Right forelimb (tissue), 1 donor: ENCODE measurements around the gene C6orf132.

Experiments
- DNase-seq: peaks from one replicate; pipeline ENCODE4 v3.0.0-alpha.2; 2018

The C6orf132 gene

DNA sequence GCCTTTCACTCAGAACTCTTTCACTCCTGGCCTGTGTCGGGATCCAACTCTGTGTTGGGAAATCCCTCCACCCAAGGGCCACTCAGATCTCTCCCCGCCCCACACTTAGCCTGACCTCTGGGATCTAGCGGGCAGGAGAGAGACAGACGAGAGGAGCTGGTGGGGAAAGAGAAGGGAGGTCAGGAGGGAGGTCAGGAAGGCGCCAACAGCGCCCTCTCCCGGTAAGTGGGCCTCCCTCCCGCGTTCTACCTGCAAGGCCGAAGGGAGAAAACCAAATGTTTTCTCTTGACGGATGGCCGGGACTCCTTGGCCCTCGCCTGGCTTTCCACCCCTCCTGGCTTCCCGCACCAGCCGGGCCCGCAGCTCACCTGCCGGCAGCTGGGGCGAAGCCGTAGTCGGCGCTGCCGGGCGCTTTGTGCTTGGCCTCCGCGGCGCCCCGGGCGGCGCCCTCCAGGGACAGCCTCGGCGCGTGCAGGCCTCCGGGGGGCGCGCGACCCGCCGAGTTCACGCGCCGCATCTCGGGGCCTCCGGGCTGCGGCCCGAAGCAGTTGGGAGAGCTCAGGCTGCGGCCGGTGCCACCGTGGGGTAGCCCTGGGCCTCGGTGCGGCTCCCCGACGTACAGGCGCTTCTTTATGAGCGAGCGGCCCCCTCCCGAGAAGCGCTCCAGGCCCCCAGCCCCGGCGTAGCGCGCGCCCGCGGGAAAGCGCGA is 38.2 kb downstream of the C6orf132 start:
- DNase-seq: peak; percentile 77

DNA sequence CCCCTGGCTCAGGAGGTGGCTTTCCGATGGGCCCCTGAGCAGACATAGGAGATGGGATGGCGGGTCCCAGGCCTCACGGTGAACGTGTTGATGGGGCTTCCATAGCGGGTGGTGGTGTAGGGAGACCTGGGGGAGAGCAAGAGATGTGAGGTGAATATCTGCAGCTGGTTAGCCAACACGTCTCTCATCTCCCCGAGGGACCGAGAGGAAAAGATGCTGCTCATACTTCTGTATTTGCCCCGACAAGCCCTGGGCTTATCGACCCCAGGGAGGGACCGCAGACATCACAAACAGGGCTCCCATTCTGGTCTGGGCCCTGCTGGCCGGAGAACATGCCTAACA is 38.7 kb downstream of the C6orf132 start:
- no peak for DNase-seq

DNA sequence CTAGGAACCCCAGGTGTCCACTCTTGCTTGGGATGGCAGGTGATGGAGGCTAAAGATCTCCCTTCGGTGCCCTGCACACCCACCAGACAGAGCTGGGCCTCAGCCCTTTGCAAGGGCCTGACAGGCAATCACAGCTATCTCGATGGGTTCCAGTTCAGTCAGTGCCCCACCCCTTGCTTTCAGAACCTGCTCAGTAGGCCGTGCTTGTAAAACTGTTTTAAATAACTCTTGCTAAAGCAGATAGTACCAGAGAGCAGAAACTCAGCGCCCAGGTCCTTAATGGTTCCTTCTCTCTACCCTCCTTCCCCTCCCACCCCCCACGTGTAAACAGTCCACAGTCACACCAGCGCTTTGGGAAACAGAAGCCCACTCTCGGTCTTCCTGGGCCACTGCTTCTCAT is 39.2 kb downstream of the C6orf132 start:
- DNase-seq: no peak

DNA sequence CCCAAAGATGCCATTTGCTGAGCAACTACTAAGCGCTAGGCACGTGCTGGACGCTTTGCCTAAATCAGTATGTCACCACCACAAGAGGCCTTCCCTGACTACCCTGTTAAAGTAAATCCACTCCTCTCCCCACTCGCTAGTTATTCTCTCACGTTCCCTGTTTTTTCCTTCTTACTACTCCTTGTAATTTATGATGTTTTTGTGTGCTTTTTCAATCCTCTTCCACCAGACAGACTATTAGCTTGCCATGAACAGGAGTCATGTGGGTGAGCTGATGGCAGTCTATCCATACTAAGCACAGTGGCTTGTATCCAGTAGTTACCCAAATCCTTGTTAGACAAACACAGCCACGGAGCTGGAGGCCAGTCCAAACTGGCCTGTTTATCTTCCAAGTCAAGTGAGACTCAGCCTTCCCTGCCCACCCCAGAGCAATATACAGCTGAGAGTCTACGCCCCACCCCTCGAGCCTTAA is 41.2 kb downstream of the C6orf132 start:
- no peak for DNase-seq

DNA sequence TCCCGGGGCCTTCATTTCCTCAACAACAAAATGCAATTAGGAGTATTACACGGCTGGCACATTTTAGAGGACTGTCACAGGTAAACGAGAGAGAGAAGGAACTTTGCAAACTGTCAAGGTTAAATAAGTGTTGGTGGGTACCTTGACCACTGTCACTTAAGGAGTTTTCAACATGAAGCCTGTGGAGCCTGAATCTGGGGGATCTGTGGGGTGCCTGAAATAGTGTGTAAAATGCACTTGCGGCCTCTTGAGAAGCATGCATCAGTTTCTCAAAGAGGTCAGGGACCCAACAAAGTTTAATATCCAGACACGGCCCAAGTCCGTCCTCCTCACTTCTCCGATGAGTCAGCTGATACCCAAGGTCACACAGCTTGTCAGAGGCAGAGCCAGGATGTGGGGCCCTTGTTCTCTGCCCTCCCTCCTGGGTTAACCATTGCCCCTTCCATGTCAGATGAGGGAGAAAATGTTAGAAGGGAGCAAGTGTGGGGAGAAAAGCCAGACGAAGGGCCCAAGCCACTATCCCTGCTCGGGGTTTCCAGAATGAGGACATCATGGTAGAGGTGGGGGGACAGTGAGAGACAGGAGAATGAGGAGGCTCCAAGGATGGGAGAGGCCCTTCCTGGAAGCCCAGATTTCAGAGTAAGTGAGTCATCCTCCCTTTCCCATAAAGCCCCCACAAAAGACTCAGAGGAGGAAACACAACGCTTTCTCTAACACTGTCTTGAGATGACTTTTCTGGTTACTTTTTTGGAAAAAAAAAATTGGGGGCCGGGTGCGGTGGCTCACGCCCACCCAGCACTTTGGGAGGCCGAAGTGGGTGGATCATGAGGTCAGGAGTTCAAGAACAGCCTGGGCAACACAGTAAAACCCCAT is 42.2 kb downstream of the C6orf132 start:
- DNase-seq: no peak

DNA sequence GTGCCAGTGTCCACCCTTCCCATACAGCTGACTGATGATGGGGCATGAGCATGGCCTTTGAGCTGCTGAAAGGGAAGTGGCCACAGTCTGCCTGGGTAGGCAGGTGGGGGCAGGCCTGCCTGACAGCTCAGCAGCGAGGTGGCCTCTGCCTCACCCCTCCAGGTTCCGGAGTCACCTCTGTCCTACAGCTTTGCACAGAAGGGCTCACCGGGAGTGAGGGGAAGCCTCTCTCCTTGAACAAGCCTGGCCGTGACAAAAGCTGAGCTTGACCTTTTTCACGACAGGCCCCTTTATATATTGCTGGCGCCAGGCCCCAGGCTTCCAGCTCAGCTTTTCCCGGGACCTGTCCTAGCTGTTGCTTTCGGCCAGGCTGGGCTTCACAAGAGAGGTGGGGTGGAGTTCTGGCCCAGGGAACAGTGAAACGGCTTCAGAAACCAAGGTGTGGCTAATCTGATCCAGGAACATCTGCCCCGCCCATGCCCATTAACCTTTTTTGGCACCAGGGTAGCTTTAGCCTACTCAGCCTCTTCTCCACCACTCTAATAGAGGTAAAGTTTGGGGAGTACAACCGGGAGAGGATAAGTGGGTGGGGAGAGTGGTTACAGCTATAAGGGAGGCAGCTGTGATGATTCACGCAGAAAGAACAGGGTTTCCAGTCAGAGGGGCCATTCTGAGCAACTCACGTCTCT is 42.9 kb downstream of the C6orf132 start:
- no peak for DNase-seq

DNA sequence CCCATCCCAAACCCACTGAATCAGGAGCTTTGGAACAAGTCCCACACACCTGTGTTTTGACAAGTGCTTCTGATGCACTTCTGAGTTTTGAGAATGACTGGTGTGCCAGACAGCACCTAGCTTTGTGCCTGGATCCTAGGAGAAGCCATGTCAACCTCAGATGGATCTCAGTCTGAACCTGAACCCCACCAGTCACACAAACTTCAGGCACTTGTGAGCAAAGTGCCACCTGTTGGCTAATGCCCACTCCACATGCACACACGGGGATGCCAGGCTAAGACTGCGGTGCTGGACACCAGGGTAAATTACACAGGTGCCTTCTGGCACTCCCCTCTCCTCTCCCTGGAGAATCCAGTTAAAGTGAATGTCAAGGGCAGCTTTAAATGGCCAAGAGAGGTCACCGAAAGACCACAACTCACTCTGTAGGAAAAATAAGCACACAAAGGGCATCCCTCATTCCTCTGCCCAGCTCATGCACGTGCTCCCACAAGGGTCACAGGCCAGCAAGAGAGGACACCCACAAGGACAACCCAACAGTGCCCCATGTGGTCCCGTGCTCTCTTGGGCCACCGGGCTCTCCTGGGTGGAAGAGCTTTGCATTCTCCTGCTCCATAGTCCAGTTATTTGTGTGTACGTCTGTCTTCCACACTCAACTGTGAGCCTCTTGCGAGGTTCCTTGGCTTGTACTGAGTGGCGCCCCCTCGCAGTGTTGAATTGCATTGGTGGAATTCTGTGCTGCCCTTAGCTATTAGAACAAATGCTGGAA is 46.5 kb downstream of the C6orf132 start:
- no peak for DNase-seq

DNA sequence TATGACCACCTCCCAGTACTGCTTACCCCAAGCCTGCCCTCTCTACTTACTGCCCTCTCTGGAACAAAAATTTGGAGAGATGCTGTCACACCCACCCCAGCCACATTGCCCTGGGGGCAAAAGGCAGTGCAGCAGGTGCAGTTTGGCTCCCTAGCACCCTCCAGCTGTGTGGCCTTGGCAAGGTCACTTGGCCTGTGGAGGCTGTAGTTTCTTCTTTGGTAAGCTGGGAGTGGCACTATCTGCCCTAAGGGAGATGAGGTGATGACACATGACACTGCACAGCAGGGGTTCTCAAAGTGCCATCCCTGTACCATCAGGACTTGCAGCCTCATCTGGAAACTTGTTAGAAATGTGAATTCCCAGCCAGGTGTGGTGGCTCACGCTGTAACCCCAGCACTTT is 47.3 kb downstream of the C6orf132 start:
- DNase-seq: no peak

DNA sequence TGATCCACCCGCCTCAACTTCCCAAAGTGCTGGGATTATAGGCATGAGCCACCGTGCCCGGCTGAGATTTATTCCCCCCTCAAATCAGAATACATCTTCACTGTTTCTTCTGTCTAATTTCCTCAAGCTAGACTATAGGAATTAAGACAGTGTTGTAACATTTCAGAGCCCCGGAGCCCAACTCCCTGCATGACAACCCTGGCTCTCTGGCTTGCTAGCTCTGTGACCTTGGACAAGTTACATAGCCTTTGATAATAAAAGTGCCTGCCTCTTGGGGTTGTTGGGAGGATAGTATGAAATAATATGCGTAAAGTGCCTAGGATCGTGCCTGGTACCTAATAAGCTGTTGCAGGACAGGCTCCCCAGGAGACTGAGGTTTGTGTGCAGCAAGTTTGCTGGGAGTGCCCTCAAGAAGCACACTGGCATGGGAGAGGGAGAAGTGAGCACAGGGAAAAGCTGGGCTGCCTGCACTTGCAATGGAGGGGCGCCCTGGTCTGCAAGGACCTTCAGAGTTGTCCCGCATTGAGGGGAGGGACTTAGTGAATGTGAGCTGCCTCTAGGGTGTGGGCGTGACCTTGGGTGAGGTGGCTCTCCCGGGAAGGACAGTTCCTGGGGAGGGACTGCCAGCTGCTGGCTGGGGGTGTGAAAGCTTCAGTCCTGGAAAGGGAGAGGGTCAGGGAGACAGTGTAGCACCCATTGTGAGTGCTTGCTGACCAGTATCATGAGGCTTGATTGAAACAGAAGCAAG is 48.7 kb downstream of the C6orf132 start:
- DNase-seq: no peak

DNA sequence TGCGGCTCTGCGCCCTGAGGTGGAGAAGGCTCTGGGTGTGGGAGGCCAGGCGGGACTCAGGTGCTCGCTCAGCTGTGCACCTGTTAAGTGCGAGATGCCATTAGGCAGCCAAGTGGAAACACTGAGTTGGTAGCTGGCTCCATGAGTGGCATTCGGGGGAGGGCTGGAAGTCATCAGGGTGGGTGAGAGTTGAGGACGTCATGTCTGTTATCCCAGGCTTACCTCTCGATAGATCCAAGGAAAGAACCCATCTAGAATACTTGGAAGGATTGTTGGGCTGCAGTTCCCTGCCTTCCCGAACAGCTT is 50.7 kb downstream of the C6orf132 start:
- DNase-seq: no peak

DNA sequence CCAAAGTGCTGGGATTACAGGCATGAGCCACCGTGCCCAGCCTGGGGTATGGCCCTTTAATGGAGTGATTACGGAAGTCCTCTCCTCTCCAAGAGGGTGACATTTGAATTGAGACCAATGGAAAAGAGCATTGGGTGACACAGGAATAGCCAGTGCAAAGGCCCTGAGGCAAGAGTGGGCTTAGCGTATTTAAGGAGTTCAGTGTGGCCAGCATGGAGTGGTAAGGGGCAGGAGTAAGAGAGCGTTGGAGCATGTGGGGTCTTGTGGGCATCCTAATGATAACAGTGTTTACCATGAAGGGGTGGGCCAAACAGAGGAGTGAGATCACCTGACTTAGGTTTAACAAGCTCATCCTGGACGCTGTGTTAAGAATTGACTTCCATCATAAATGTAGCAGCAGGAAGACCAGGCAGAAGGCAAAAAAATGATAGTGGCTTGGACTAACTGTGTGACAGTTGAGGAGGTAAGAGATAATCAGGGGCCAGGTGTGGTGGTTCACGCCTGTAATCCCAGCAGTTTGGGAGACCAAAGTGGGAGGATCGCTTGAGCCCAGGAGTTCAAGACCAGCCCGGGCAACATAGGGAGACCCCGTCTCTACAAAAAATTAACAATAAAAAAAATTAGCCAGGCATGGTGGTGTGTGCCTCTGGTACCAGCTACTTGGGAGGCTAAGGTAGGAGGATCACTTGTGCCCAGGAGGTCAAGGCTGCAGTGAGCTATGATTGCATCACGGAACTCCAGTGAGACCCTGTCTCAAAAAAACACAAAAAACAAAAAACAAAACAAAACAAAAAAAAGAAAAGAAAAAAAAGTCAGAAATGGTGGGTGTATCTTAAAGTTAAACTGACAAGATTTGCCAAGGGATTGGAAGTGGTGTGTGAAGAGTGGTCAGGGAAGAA is 51.4 kb downstream of the C6orf132 start:
- DNase-seq: no peak

DNA sequence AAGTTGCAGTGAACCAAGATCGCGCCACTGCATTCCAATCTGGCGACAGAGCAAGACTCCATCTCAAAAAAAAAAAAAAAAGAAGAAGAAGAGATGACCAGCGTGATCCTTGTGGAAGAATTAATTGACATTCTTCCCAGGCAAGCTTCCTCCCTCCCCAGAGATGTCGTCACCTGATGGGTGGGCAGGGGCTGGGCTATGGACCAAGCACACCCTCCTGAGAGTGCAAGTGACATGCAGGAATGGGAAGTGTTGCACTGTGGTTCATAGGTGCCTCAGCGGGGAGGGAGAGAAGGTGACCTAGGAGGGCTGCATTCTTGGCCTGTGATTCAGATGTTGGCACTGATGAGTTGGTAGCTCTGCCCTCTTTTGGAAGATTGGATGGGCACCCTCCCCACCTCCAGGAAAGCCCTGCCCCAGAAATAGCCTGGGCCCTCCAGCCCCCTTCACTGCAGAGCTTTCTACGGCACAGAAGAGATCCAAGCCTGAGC is 54.3 kb downstream of the C6orf132 start:
- no peak for DNase-seq

DNA sequence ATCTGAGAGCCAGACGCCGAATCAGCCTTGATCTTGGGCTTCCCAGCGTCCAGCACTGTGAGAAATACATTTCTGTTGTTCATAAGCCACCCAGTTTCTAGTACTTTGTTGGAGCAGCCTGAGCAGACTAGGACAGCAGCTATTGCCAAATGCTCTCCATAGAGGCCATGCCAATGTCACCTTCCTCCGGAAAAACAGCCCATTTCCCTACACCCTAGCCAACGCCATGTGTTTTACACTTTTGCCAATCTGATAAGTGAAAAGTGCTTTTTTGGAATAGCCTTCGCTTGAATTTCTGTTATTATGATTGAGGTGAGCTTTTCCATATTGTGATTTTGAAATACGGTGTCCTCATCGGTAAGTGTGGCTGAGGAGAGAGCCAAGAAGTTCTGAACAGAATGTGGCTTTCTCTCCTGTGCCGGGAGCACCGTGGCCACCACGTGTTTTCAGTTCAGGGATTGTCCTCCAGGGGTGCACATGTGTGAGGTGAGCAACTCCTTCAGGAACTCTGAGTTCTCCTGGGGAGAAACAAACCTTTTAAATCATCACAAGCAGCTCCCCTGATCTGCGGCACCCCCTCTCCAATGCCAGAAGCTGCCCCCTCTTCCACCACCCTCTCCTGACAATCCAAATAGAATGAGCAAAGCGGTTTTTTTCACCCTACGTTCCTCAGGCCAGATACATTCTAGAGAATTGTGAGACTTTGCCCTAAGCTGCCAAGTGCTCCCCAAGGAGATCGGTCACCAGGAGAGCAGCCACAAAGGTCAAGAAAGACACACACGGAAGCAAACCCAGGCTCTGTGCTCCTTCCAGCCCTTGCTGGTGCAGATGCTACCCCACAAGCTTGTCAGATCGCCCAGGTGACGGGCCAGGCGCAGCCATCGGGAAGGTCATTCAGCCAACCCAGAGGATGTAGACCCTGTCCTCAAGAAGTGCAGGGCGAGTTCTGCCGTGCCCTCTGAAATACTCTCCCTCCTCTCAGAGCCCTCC is 56.1 kb downstream of the C6orf132 start:
- no peak for DNase-seq

DNA sequence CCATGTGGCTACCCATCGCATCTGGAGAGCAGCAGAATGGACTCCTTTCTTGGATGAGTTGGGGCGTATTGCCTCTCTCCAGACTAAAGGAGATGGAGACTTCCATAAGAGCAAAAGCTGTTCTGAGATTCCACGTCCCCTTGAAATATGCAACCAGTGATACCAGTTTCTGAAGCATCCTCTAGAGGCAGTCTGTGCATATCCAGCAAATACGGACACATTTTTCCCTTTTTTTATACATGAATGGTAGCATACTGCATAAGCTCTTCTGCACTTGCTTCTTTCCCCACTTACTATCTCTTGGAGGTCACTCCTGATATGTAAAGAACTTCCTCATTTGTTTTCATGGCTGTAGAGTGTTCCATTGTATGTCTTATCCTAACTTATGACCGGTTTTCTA is 57.5 kb downstream of the C6orf132 start:
- DNase-seq: no peak

DNA sequence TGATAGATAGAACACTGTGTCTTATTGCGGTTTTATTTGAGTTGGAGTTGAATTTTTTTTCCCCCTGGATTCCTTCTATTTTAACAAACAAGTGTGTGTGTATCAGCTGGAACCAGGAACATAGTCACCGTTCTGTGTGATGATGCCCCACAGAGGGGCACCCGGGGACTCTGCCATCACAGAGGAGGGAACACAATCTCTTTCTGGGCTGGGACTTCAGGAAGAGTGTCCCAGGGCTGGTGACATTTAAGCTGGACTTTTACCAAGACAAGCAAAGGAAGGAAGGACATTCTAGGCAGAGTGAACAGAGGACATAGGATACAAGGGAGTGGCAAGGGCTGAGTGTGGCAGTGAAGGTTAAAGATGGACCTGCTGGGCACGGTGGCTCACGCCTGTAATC is 58.9 kb downstream of the C6orf132 start:
- no peak for DNase-seq

DNA sequence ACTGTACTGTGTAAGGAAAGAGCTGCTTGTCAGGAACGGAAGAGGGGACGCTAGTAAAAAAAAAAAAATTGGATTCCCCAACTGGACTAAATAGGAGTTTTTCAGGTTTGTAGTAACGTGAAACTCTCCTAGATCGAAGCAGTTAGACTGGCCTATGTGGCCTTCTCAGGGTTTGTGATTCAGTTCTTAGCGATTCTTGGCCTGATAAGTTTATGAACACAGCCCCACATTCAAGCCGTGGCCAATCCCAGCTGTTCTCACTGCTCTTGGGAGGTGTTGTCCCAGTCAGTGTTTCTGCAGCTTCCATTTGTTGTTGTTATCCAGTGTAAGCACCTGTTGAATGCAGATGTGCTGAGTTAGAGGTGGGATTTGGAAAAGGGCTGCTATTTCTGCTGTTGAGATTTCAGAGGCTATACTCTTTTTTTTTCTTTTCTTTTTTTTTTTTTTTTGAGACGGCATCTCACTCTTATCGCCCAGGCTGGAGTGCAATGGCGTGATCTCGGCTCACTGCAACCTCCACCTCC is 62.4 kb downstream of the C6orf132 start:
- DNase-seq: no peak

DNA sequence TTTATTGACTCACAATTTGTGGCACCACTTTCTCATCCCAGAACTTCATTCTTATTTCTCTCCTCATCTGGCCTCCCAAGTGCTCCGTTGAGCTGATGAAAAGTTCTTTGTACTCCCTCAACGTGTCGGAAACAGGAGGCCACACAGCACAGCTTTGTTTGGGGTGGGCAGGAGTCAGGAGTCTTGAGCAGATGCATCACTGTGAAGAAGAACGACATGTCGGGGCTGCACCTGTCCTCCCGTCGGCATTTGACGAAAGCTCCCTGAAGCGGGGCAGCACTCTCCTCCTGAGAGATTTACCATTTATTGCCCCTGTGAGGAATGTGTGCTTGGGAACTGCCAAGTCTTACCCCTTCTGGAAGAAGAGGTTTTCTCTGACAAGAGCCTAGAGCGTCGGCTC is 64.0 kb downstream of the C6orf132 start:
- no peak for DNase-seq

DNA sequence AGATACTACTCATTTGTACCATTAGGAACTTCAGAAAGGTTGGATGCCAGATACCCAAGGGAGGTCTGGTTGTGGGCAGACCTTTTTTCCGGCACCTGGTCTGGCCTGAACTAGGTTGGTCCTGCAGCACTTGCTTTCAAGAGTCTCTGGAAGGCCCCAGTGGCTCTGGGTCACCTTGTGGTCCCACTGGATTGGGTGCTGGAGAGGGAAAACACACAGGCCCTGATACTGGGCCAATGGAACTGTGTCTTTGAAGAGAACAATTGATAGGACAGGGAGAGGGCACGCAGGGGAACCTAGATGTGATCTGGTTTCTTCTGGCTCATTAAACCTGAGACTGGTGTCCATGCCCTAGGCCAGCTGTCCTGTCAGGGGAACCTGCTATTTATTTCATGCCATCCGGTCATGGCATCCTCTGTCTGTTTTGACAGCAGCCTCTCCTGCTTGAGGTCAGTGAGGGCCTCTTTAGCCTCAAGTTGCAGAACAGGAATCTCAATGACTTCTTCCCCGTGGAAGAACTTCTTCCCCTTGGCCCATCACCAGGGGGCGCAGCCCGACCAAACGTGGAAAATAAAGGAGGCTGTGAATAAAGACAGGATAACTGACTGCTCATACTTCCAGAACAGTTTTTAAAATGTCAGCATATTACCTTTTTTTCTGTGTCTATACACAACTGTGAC is 67.1 kb downstream of the C6orf132 start:
- peak; percentile 84 for DNase-seq

DNA sequence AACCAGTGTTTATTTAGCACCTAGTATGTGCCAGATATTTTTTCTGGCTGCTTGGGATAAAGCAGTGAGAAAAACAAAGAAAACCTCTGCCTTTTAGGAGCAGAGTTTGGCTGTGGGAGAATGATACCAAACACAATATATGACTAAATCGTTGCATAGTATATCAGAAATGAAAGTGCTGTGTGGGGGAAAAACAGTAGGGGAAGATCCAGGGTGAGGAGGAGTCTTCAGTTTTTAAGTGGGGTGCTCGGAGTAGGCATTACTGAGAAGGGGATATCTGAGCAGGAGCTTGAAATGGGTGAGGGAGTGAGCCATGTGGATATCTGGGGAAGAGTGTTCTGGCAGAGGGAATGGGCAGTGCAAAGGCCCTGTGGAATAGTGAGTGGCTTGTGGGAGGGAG is 69.1 kb downstream of the C6orf132 start:
- no peak for DNase-seq
